ENCODE data around the gene DDX23. TPM values are rescaled to one million over a fixed set of nuclear protein-coding genes. Genes with fewer than 3 reads are reported as not detected.

DDX23 gene
- total RNA-seq, 1 experiment from 2014 or later = 102 TPM

DNA sequence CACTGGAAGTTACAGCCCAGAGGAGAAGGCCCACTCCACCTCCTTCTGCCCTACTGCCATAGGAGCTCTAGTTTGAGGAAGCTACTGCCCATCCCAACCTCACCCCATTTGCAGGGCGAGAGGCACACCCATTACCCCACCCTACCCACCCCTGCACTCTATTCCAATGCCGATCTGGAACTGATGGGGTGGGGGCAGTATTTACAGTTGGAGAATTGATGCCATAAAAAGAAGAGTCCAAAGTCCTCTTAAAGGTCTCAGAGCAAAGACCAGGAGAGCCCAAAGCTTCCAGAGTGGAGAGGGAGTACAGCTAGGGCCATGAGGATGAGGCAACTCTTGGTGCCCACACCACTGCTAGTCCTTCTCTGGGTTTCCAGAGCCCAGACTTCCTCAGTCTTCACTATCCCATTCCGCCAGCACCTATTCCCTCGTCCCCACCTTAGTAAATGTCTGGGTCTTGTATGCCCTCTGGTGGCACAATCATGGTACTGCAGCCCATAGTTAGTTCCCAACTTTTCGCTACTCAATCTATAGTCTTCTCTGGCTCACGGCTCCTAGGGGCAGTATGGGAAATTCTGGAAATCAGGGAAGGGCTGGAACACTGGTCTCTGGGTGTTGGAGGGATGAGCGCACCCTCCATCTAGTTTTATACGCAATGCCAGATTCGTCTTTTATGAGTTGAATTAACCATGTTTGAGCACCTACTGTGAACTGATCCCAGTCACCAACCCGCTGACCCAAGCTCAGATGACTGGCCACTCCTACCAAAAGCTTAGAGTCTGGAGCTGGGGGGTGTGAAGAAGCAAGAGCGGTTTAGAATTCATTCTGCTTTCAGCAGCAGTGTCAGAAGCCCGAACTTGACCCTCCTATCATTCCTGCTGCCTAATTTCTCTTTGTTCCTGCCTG, 56.2 kb downstream of the DDX23 start:
- Histone ChIP-seq H3K4me3 (ENCODE audit: low read length) (no peak overlapping the region), H4K20me1 (ENCODE audit: low read length) (no peaks in the 10 kb centered on the region), H3K36me3 (ENCODE audit: low read depth, low read length) (no peaks in the 10 kb centered on the region), H3F3A (ENCODE audit: low read length, unreplicated experiment) (no peaks in the 10 kb centered on the region), H3K4me2 (ENCODE audit: low read length) (no peak overlapping the region), H3K9ac (ENCODE audit: low read length) (no peak overlapping the region), H3K27me3 (ENCODE audit: low read length) (no peaks in the 10 kb centered on the region), H2AFZ (ENCODE audit: low read length) (peak overlapping the region; percentile 81), H3K27ac (ENCODE audit: low read length) (no peak overlapping the region), H3K9me3 (ENCODE audit: low read length) (no peaks in the 10 kb centered on the region), H3K79me2 (ENCODE audit: low read length) (no peaks in the 10 kb centered on the region), H3K4me1 (ENCODE audit: insufficient read depth, low read length) (peaks cover 10% of the 10 kb centered on the region), H3K9me2 (replicated peaks; ENCODE audit: low read length) (no peaks in the 10 kb centered on the region)
- TF ChIP-seq, protein P1, sequence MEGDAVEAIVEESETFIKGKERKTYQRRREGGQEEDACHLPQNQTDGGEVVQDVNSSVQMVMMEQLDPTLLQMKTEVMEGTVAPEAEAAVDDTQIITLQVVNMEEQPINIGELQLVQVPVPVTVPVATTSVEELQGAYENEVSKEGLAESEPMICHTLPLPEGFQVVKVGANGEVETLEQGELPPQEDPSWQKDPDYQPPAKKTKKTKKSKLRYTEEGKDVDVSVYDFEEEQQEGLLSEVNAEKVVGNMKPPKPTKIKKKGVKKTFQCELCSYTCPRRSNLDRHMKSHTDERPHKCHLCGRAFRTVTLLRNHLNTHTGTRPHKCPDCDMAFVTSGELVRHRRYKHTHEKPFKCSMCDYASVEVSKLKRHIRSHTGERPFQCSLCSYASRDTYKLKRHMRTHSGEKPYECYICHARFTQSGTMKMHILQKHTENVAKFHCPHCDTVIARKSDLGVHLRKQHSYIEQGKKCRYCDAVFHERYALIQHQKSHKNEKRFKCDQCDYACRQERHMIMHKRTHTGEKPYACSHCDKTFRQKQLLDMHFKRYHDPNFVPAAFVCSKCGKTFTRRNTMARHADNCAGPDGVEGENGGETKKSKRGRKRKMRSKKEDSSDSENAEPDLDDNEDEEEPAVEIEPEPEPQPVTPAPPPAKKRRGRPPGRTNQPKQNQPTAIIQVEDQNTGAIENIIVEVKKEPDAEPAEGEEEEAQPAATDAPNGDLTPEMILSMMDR (conservative IDR thresholded peaks at IDR 0.05; ENCODE audit: low read depth, low read length) = peak; percentile 98
- TF ChIP-seq EZH2 (IDR thresholded peaks at IDR 0.05; ENCODE audit: low read length, unreplicated experiment) (no peak), EZH2phosphoT487 (IDR thresholded peaks at IDR 0.05; ENCODE audit: borderline replicate concordance, low read length) (no peak)
- CTCF ChIA-PET = interaction anchor here (1.5 kb wide), 1 partner anchor 42 kb away, joined by 15 read pairs; no protein-coding TSS in a partner anchor
- no TSS peak for BruUV-seq (replicated peaks)
- ATAC-seq (peak; percentile 92), DNase-seq (peak; percentile 93)
- POLR2A ChIA-PET (ENCODE audit: unreplicated experiment) = no interaction called here
- intact Hi-C loops (cut with micrococcal nuclease) = loop anchor here (1.0 to 5.0 kb wide), 2 partner anchors 43 to 254 kb away; no protein-coding TSS in a partner anchor

DNA sequence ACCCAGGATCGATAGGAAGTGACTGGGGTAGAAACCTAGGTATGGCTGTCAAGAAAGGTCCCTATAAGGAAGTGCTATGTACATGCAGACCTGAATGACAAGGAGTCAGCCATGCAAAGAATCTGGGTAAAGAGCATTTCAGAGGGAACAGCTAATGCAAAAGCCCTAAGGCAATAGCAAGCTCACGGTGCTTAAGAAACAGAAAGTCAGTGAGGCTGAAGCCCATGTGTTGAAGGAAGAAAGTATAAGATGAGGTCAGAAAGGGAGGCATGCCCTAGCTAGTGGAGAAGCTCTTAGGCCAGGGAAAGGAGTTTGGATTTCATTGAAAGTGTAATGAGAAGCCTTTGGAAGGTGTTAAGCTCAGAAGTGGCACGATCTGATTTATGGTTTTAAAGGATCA, 57.1 kb downstream of the DDX23 start:
- Histone ChIP-seq H3K4me2 (ENCODE audit: low read length) (peak overlapping the region; percentile 13; the same call in 1 of the 2 replicates), H3K9me3 (ENCODE audit: low read length) (no peaks in the 10 kb centered on the region), H3K4me3 (ENCODE audit: low read length) (no peak overlapping the region), H3K36me3 (ENCODE audit: low read depth, low read length) (no peaks in the 10 kb centered on the region), H3K27ac (ENCODE audit: low read length) (no peak overlapping the region), H4K20me1 (ENCODE audit: low read length) (no peaks in the 10 kb centered on the region), H3K4me1 (ENCODE audit: insufficient read depth, low read length) (peaks cover 14% of the 10 kb centered on the region), H2AFZ (ENCODE audit: low read length) (peak overlapping the region; percentile 56; the same call in 1 of the 2 replicates), H3K9ac (ENCODE audit: low read length) (no peak overlapping the region), H3K27me3 (ENCODE audit: low read length) (no peaks in the 10 kb centered on the region), H3K79me2 (ENCODE audit: low read length) (no peaks in the 10 kb centered on the region), H3F3A (ENCODE audit: low read length, unreplicated experiment) (no peaks in the 10 kb centered on the region), H3K9me2 (replicated peaks; ENCODE audit: low read length) (no peaks in the 10 kb centered on the region)
- ATAC-seq (peak; percentile 39), DNase-seq (peak; percentile 71)
- BruUV-seq (replicated peaks) = no TSS peak
- TF ChIP-seq, protein P1 (conservative IDR thresholded peaks at IDR 0.05; ENCODE audit: low read depth, low read length) = no peak
- TF ChIP-seq EZH2phosphoT487 (IDR thresholded peaks at IDR 0.05; ENCODE audit: borderline replicate concordance, low read length) (no peak), EZH2 (IDR thresholded peaks at IDR 0.05; ENCODE audit: low read length, unreplicated experiment) (no peak)
- ChIA-PET POLR2A (ENCODE audit: unreplicated experiment) (interaction anchor here (0.5 kb wide), 1 partner anchor 43 kb away, joined by 3 read pairs; no protein-coding TSS in a partner anchor), CTCF (interaction anchor here (0.6 to 0.9 kb wide), 2 partner anchors 41 to 49 kb away, joined by 4 to 10 read pairs; no protein-coding TSS in a partner anchor)
- intact Hi-C loops (cut with micrococcal nuclease) = loop anchor here (5.0 kb wide), 1 partner anchor 253 kb away; no protein-coding TSS in a partner anchor
